WTC11 (cell line): ENCODE results near the gene ACTG2.

Experiments used
- ARID4B ChIP-seq: sonication (generic); formaldehyde crosslinking; IDR thresholded peaks from 2 replicates; pipeline ENCODE4 v1.8.0; 2023; ENCODE audit warnings: missing genetic modification reagents, mild to moderate bottlenecking, borderline replicate concordance
- ATF2 ChIP-seq: sonication (generic); formaldehyde crosslinking; IDR thresholded peaks from 2 replicates; pipeline ENCODE4 v1.8.1; 2022; ENCODE audit warnings: low read depth, missing genetic modification reagents, borderline replicate concordance
- ATF3 ChIP-seq: sonication (generic); formaldehyde crosslinking; conservative IDR thresholded peaks from 2 replicates; pipeline ENCODE4 v1.8.1; 2022; ENCODE audit warnings: mild to moderate bottlenecking, missing genetic modification reagents
- CREB1 ChIP-seq: sonication (generic); formaldehyde crosslinking; IDR thresholded peaks from 2 replicates; pipeline ENCODE4 v1.8.0; 2023; ENCODE audit warnings: mild to moderate bottlenecking, missing genetic modification reagents
- CTCF ChIP-seq: fragments of 200-600 bp; IDR thresholded peaks from 2 replicates; pipeline ENCODE4 v1.8.0; 2022; ENCODE audit warnings: antibody characterized with exemption
- FOXJ3 ChIP-seq: sonication (generic); formaldehyde crosslinking; IDR thresholded peaks from 2 replicates; pipeline ENCODE4 v1.9.0; 2021; ENCODE audit warnings: missing genetic modification reagents, mild to moderate bottlenecking, borderline replicate concordance
- JUN ChIP-seq: sonication (generic); formaldehyde crosslinking; IDR thresholded peaks from 2 replicates; pipeline ENCODE4 v1.8.0; 2023; ENCODE audit warnings: mild to moderate bottlenecking, missing genetic modification reagents
- MAX ChIP-seq: sonication (generic); formaldehyde crosslinking; IDR thresholded peaks from 2 replicates; pipeline ENCODE4 v1.8.0; 2022; ENCODE audit warnings: mild to moderate bottlenecking, missing genetic modification reagents
- NFYB ChIP-seq: sonication (generic); formaldehyde crosslinking; conservative IDR thresholded peaks from 2 replicates; pipeline ENCODE4 v1.8.0; 2022; ENCODE audit warnings: low read depth, missing genetic modification reagents
- NR1H2 ChIP-seq: sonication (generic); formaldehyde crosslinking; IDR thresholded peaks from 2 replicates; pipeline ENCODE4 v1.9.0; 2021; ENCODE audit warnings: mild to moderate bottlenecking, moderate library complexity, missing genetic modification reagents
- TCF7 ChIP-seq: sonication (generic); formaldehyde crosslinking; IDR thresholded peaks from 2 replicates; pipeline ENCODE4 v1.8.0; 2022; ENCODE audit warnings: mild to moderate bottlenecking, low read depth, missing genetic modification reagents, moderate library complexity
- TP53 ChIP-seq: sonication (generic); formaldehyde crosslinking; IDR thresholded peaks from 2 replicates; pipeline ENCODE4 v1.8.1; 2023; ENCODE audit warnings: mild to moderate bottlenecking, missing genetic modification reagents
- ZNF121 ChIP-seq: sonication (generic); formaldehyde crosslinking; IDR thresholded peaks from 2 replicates; pipeline ENCODE4 v1.8.0; 2023; ENCODE audit warnings: missing genetic modification reagents
- ZNF396 ChIP-seq: fragments of 250-450 bp; sonication (Bioruptor Pico); IDR thresholded peaks from 2 replicates; pipeline ENCODE4 v1.8.0; 2021; ENCODE audit warnings: mild to moderate bottlenecking, moderate library complexity, borderline replicate concordance

GRCh38 chr2:73961274-73961673 is 68.5 kb downstream of the ACTG2 start:
- TF ChIP-seq ARID4B (CRISPR knock-in tag) (no peak), TP53 (no peak), JUN (CRISPR knock-in tag) (no peak), CTCF (no peak), CREB1 (CRISPR knock-in tag) (no peak), MAX (CRISPR knock-in tag) (no peak), TCF7 (CRISPR knock-in tag) (no peak), ATF2 (CRISPR knock-in tag) (no peak), ZNF396 (CRISPR knock-in tag) (no peak), NFYB (no peak), ATF3 (no peak), FOXJ3 (CRISPR knock-in tag) (no peak), ZNF121 (peak; percentile 49; the same call in 1 of the 2 replicates), NR1H2 (CRISPR knock-in tag) (no peak)
